ENCODE data around the gene RHD.

DNA sequence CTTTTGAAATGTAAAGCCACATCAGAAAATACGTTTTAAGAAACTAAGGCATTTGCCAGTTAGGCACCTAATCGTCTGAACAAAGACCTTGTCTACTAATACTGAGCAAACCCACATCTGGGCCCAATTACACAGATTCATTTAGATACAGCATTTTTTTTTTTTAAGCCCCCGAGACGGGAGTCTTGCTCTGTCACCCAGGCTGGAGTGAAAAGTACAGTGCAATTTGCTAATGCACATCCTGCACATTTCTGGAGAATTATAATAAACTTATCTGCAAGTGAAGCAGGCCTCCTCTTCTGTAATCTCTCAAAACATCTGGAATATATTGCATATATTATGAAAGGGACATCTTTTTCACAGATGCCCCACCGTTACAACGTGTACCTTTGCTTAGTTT is 28.4 kb upstream of the RHD start:
- peak; percentile 46 for TF ChIP-seq POLR2AphosphoS5 (IDR thresholded peaks at IDR 0.05; ENCODE audit: borderline replicate concordance, low read depth, low read length)
- TF ChIP-seq EZH2 (IDR thresholded peaks at IDR 0.05), result no peak
- no peak for TF ChIP-seq FOXP2 (optimal IDR thresholded peaks at IDR 0.05; ENCODE audit: control extremely low read depth, extremely low read length, insufficient read depth)

All from SK-N-MC (cell line).